Measurements from ENCODE around the gene TTC28. TPM values are rescaled to one million over a fixed set of nuclear protein-coding genes. Genes with fewer than 3 reads are reported as not detected.
"Not testable (repeated sequence)": the region's sequence is repeated elsewhere in the genome, so short reads cannot be mapped to it uniquely, and the experiment has no call there.

Gene TTC28
- total and polyA plus RNA-seq, 10 of the 15 experiments (the other 5 are each of a cell fraction or from before 2014, with no cell fraction given) = 0.15 to 8.4 (median 1.4) TPM

DNA sequence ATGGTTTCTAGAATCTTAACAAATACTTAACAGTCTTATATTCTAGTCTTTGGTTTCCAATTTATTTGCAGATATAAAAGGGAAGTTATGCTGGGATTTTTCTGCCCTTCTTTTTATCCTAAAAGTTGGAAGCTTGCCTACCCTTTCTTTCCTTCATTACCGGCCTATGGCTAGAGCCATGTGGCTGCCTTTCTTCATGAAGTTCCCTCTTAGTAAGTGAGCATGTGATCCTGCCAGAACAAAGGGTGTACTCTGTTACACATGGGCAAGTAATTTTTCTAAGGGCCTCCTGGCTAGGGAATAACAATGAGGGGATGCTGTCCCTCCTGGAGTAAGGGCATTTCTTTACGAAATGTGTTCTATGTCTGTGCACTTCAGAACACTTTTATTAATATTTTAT is 508.5 kb downstream of the TTC28 start:
- Histone ChIP-seq H3K9me3 (replicated peaks; ENCODE audit: control insufficient read depth, insufficient read depth, low read length) (no peaks in the 10 kb centered on the region), H3K4me2 (ENCODE audit: control insufficient read depth, insufficient read depth) (no peak overlapping the region), H3K4me1 (ENCODE audit: control insufficient read depth, insufficient read depth, low read length) (no peaks in the 10 kb centered on the region), H2AFZ (ENCODE audit: control insufficient read depth, low read depth, low read length) (no peak overlapping the region), H3K79me2 (ENCODE audit: control insufficient read depth, insufficient read depth, low read length) (no peaks in the 10 kb centered on the region), H3K27me3 (replicated peaks in 1 of 2; ENCODE audit: control insufficient read depth in 2 of 2, insufficient read depth in 2 of 2, low read length in 1 of 2) (no peaks in the 10 kb centered on the region), H3K36me3 (ENCODE audit: control insufficient read depth in 2 of 2, insufficient read depth in 2 of 2, low read length in 1 of 2) (no peaks in the 10 kb centered on the region), H3K4me3 (no peak overlapping the region), H3K9ac (ENCODE audit: control insufficient read depth, insufficient read depth, low read length) (no peak overlapping the region), H4K20me1 (ENCODE audit: control insufficient read depth, insufficient read depth) (no peaks in the 10 kb centered on the region), H3K27ac (ENCODE audit: control insufficient read depth, insufficient read depth) (no peak overlapping the region)
- DNase-seq (ENCODE audit: low read depth, low spot score) = no peak
- TF ChIP-seq ZSCAN29 (IDR thresholded peaks at IDR 0.05) = no peak
- no peak for TF ChIP-seq MXI1 (IDR thresholded peaks at IDR 0.05; ENCODE audit: low read depth, low read length)
- no peak for TF ChIP-seq NRF1 (conservative IDR thresholded peaks at IDR 0.05; ENCODE audit: low read depth, low read length)
- TF ChIP-seq JUNB (IDR thresholded peaks at IDR 0.05) = no peak
- TF ChIP-seq, protein P1, sequence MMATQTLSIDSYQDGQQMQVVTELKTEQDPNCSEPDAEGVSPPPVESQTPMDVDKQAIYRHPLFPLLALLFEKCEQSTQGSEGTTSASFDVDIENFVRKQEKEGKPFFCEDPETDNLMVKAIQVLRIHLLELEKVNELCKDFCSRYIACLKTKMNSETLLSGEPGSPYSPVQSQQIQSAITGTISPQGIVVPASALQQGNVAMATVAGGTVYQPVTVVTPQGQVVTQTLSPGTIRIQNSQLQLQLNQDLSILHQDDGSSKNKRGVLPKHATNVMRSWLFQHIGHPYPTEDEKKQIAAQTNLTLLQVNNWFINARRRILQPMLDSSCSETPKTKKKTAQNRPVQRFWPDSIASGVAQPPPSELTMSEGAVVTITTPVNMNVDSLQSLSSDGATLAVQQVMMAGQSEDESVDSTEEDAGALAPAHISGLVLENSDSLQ (IDR thresholded peaks at IDR 0.05) = no peak
- TF ChIP-seq TCF3 (IDR thresholded peaks at IDR 0.05; ENCODE audit: borderline replicate concordance, insufficient read depth, low read depth, low read length) = no peak
- TF ChIP-seq, protein P2, sequence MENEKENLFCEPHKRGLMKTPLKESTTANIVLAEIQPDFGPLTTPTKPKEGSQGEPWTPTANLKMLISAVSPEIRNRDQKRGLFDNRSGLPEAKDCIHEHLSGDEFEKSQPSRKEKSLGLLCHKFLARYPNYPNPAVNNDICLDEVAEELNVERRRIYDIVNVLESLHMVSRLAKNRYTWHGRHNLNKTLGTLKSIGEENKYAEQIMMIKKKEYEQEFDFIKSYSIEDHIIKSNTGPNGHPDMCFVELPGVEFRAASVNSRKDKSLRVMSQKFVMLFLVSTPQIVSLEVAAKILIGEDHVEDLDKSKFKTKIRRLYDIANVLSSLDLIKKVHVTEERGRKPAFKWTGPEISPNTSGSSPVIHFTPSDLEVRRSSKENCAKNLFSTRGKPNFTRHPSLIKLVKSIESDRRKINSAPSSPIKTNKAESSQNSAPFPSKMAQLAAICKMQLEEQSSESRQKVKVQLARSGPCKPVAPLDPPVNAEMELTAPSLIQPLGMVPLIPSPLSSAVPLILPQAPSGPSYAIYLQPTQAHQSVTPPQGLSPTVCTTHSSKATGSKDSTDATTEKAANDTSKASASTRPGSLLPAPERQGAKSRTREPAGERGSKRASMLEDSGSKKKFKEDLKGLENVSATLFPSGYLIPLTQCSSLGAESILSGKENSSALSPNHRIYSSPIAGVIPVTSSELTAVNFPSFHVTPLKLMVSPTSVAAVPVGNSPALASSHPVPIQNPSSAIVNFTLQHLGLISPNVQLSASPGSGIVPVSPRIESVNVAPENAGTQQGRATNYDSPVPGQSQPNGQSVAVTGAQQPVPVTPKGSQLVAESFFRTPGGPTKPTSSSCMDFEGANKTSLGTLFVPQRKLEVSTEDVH (IDR thresholded peaks at IDR 0.05; ENCODE audit: low read depth, partially characterized antibody) = no peak
- TF ChIP-seq TAF1 (IDR thresholded peaks at IDR 0.05; ENCODE audit: borderline replicate concordance, low read depth, low read length) = no peak
- no peak for TF ChIP-seq KDM1A (IDR thresholded peaks at IDR 0.05; ENCODE audit: borderline replicate concordance)
- CTCF ChIA-PET = no interaction called here
- WGBS (ENCODE audit: insufficient coverage, insufficient replicate concordance, low lambda C conversion rate, missing lambda C conversion rate) = 11% methylated on average over 2 of the region's 2 CpGs
- SMC1A ChIA-PET (ENCODE audit: uncharacterized antibody, unreplicated experiment) = no interaction called here
- intact Hi-C loops (cut with micrococcal nuclease; ENCODE audit: unreplicated experiment) = no loop called here
- ATAC-seq = no peak
- in situ Hi-C loops (cut with MboI) = no loop called here
- no TSS peak for BruUV-seq (replicated peaks)
- POLR2A ChIA-PET = no interaction called here
- FAIRE-seq = no peak
- RAD21 ChIA-PET (ENCODE audit: unreplicated experiment) = no interaction called here

DNA sequence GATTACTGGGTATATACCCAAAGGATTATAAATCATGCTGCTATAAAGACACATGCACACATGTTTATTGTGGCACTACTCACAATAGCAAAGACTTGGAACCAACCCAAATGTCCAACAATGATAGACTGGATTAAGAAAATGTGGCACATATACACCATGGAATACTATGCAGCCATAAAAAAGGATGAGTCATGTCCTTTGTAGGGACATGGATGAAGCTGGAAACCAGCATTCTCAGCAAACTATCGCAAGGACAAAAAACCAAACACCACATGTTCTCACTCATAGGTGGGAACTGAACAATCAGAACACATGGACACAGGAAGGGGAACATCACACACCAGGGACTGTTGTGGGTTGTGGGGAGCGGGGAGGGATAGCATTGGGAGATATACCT is 510.3 kb downstream of the TTC28 start:
- 25% methylated on average over 2 of the region's 2 CpGs for WGBS (ENCODE audit: insufficient coverage, insufficient replicate concordance, low lambda C conversion rate, missing lambda C conversion rate)
- H3K27me3 ChIP-seq (replicated peaks in 1 of 2; ENCODE audit: control insufficient read depth in 2 of 2, insufficient read depth in 2 of 2, low read length in 1 of 2); in situ Hi-C loops (cut with MboI); H3K9me3 ChIP-seq (replicated peaks; ENCODE audit: control insufficient read depth, insufficient read depth, low read length); ATAC-seq; H3K9ac ChIP-seq (ENCODE audit: control insufficient read depth, insufficient read depth, low read length); CTCF ChIA-PET; RAD21 ChIA-PET (ENCODE audit: unreplicated experiment); FAIRE-seq; H3K4me2 ChIP-seq (ENCODE audit: control insufficient read depth, insufficient read depth); H3K4me3 ChIP-seq; H4K20me1 ChIP-seq (ENCODE audit: control insufficient read depth, insufficient read depth); H3K79me2 ChIP-seq (ENCODE audit: control insufficient read depth, insufficient read depth, low read length); H3K27ac ChIP-seq (ENCODE audit: control insufficient read depth, insufficient read depth); H3K36me3 ChIP-seq (ENCODE audit: control insufficient read depth in 2 of 2, insufficient read depth in 2 of 2, low read length in 1 of 2); H3K4me1 ChIP-seq (ENCODE audit: control insufficient read depth, insufficient read depth, low read length); BruUV-seq (replicated peaks); DNase-seq (ENCODE audit: low read depth, low spot score); POLR2A ChIA-PET; SMC1A ChIA-PET (ENCODE audit: uncharacterized antibody, unreplicated experiment); intact Hi-C loops (cut with micrococcal nuclease; ENCODE audit: unreplicated experiment); H2AFZ ChIP-seq (ENCODE audit: control insufficient read depth, low read depth, low read length): not testable (repeated sequence)

All from GM12878 (cell line).